Breast epithelium (tissue), 4 donors: ENCODE data around the gene CDC45. TPM values are rescaled to one million over a fixed set of nuclear protein-coding genes. Genes with fewer than 3 reads are reported as not detected.

Source experiments
- DNase-seq, 2 donors: peaks; one replicate each; pipeline ENCODE4 v3.0.0-alpha.2; 2019; ENCODE audit warnings: low spot score in 2 of 2
- H3K27ac ChIP-seq, 2 donors: fragments of 200-600 bp; sonication (generic) in 1 of 2; one replicate each; pipeline ENCODE4 v1.5.1; 2016 to 2019; ENCODE audit warnings: mild to moderate bottlenecking in 1 of 2
- H3K27me3 ChIP-seq, 2 donors: fragments of 200-600 bp; sonication (generic) in 1 of 2; one replicate each; pipeline versions ENCODE4 v1.5.1 to v1.6.0; 2017 to 2019; ENCODE audit warnings: control low read depth in 1 of 2, mild to moderate bottlenecking in 1 of 2
- H3K36me3 ChIP-seq: fragments of 200-600 bp; one replicate; pipeline ENCODE4 v1.5.1; 2019
- H3K4me1 ChIP-seq, 2 donors: fragments of 200-600 bp; sonication (generic); one replicate each; pipeline ENCODE4 v1.5.1; 2016 to 2019; ENCODE audit warnings: control low read depth in 1 of 2
- H3K4me3 ChIP-seq, 3 donors: fragments of 200-600 bp; sonication (generic); 1 replicate in 2 of 3; 2 replicates in 1 of 3; pipeline ENCODE4 v1.5.1; 2016 to 2019; ENCODE audit warnings: mild to moderate bottlenecking in 3 of 3, moderate library complexity in 2 of 3
- H3K9me3 ChIP-seq, 2 donors: fragments of 200-600 bp; sonication (generic) in 1 of 2; one replicate each; pipeline ENCODE4 v1.5.1; 2016 to 2019; ENCODE audit warnings: control low read depth in 1 of 2
- CTCF ChIP-seq, 3 donors: fragments of 450-650 bp; IDR thresholded peaks; one replicate each; pipeline ENCODE4 v1.5.1; 2016 to 2017; ENCODE audit warnings: antibody characterized with exemption in 3 of 3, mild to moderate bottlenecking in 3 of 3, moderate library complexity in 3 of 3
- POLR2A ChIP-seq: fragments of 450-650 bp; IDR thresholded peaks from one replicate; pipeline ENCODE4 v1.6.1; 2016; ENCODE audit warnings: antibody characterized with exemption, mild to moderate bottlenecking, moderate library complexity
- POLR2AphosphoS5 ChIP-seq, 3 donors: sonication (generic); formaldehyde crosslinking; IDR thresholded peaks; one replicate each; pipeline ENCODE4 v1.6.1; 2017; ENCODE audit warnings: antibody characterized with exemption in 3 of 3
- intact Hi-C: fragments of 100-400 bp; cut with DNase I; formaldehyde crosslinking; loops from one replicate; pipeline ENCODE4 v1.15.1; 2023; ENCODE audit warnings: low total_unique reads
- total RNA-seq, 3 donors: library from RNA; depleted of rRNA; stranded (reverse); fragments of >200 nt; gene quantifications; one replicate each; pipeline ENCODE4 v1.1.0, GENCODE V29; 2016

CDC45 gene
- total RNA-seq, 3 donors from 2014 or later, result 0.48 TPM; not detected in 2

- Histone ChIP-seq H3K9me3 (no peaks in the 10 kb centered on the region), H3K4me1 (no peaks in the 10 kb centered on the region), H3K36me3 (no peaks in the 10 kb centered on the region), H3K27ac (peak overlapping the region; percentile 36 to 84), H3K4me3 (no peak overlapping the region), H3K27me3 (peaks cover 0 to 7% of the 10 kb centered on the region in 2 donors)
- no peak for DNase-seq
- TF ChIP-seq POLR2AphosphoS5 (IDR thresholded peaks at IDR 0.05), result no peak
- TF ChIP-seq CTCF (IDR thresholded peaks at IDR 0.05), result no peak
- no peak for TF ChIP-seq POLR2A
- intact Hi-C loops, result no loop called here
Observed at GRCh38 chr22:19566279-19567156, 86.8 kb downstream of the CDC45 start.

- intact Hi-C loops, result no loop called here
- TF ChIP-seq POLR2AphosphoS5 (IDR thresholded peaks at IDR 0.05) (peak in 1 of 3 donors; percentile 42), POLR2A (no peak)
- Histone ChIP-seq H3K27me3 (peaks cover 0 to 7% of the 10 kb centered on the region in 2 donors), H3K4me1 (no peaks in the 10 kb centered on the region), H3K27ac (peak overlapping the region in 1 of 2 donors; percentile 84), H3K4me3 (no peak overlapping the region), H3K36me3 (no peaks in the 10 kb centered on the region), H3K9me3 (no peaks in the 10 kb centered on the region)
- DNase-seq, result no peak
Observed at GRCh38 chr22:19567157-19568009, 87.7 kb downstream of the CDC45 start.

- Histone ChIP-seq H3K9me3 (no peaks in the 10 kb centered on the region), H3K27ac (peak overlapping the region in 1 of 2 donors; percentile 84), H3K4me1 (no peaks in the 10 kb centered on the region), H3K4me3 (no peak overlapping the region), H3K36me3 (no peaks in the 10 kb centered on the region), H3K27me3 (peaks cover 0 to 7% of the 10 kb centered on the region in 2 donors)
- no peak for DNase-seq
- intact Hi-C loops, result no loop called here
- TF ChIP-seq CTCF (IDR thresholded peaks at IDR 0.05), result no peak
- TF ChIP-seq POLR2A, result no peak
- no peak for TF ChIP-seq POLR2AphosphoS5 (IDR thresholded peaks at IDR 0.05)
Observed at GRCh38 chr22:19568337-19569275, 88.9 kb downstream of the CDC45 start.

- intact Hi-C loops, result no loop called here
Observed at GRCh38 chr22:19569276-19569640, 89.5 kb downstream of the CDC45 start.

More at GRCh38 chr22:19569276-19569640, 89.5 kb downstream of the CDC45 start:
- DNase-seq, result no peak
- H3K27me3 ChIP-seq, result peaks cover 0 to 7% of the 10 kb centered on the region in 2 donors
- TF ChIP-seq POLR2AphosphoS5 (IDR thresholded peaks at IDR 0.05), result no peak
- TF ChIP-seq CTCF (IDR thresholded peaks at IDR 0.05), result no peak
- no peak for TF ChIP-seq POLR2A
- no peaks in the 10 kb centered on the region for H3K9me3 ChIP-seq
- H3K36me3 ChIP-seq, result no peaks in the 10 kb centered on the region
- no peaks in the 10 kb centered on the region for H3K4me1 ChIP-seq
- H3K27ac ChIP-seq, result no peak overlapping the region
- H3K4me3 ChIP-seq, result no peak overlapping the region
